Activated CD4-positive, alpha-beta memory T cell treated with anti-CD3 and anti-CD28 coated beads, Interleukin-2, amount 10 ng/mL, durations not matched to agents 7 days and 5 days (primary cell): Measurements from ENCODE around the gene OASL. TPM values are rescaled to one million over a fixed set of nuclear protein-coding genes. Genes with fewer than 3 reads are reported as not detected.
A peak's percentile ranks its signal among the peaks of the same experiment; 100 is the strongest.

Experiments used
- CTCF ChIA-PET: fragments of 350-600 bp; sonication (Branson Sonifier 250); formaldehyde crosslinking; loops from one replicate; lab custom pipeline; 2021; ENCODE audit warnings: antibody characterized with exemption, inconsistent platforms; lab: Charles Lee
- POLR2A ChIA-PET: fragments of 350-600 bp; sonication (Branson Sonifier 250); formaldehyde crosslinking; loops from one replicate; lab custom pipeline; 2021; ENCODE audit warnings: antibody characterized with exemption; lab: Charles Lee
- DNase-seq: peaks from one replicate; pipeline ENCODE4 v3.0.0-alpha.2; 2020
- H3K27ac Mint-ChIP-seq: one replicate; pipeline ENCODE4 v1.8.0; 2021; ENCODE audit warnings: mild to moderate bottlenecking, mixed read lengths
- H3K27me3 Mint-ChIP-seq: one replicate; pipeline ENCODE4 v1.8.0; 2021; ENCODE audit warnings: mixed read lengths
- H3K36me3 Mint-ChIP-seq: one replicate; pipeline ENCODE4 v1.8.0; 2021; ENCODE audit warnings: low read depth, mixed read lengths
- H3K4me1 Mint-ChIP-seq: one replicate; pipeline ENCODE4 v1.8.0; 2021; ENCODE audit warnings: mixed read lengths
- H3K4me3 Mint-ChIP-seq: one replicate; pipeline ENCODE4 v1.8.0; 2021; ENCODE audit warnings: mild to moderate bottlenecking, mixed read lengths
- H3K9me3 Mint-ChIP-seq: one replicate; pipeline ENCODE4 v1.8.0; 2021; ENCODE audit warnings: mixed read lengths
- total RNA-seq, 2 experiments: library from RNA; stranded (reverse); gene quantifications; one replicate each; pipeline ENCODE4 v1.2.3, GENCODE V29; 2021

The OASL gene
- total RNA-seq, 2 experiments from 2014 or later: 104 to 107 TPM

- H3K27ac Mint-ChIP-seq: no peak overlapping the region
Measured at GRCh38 chr12:121023799-121024198, 15.2 kb downstream of the OASL start.

GRCh38 chr12:121022713-121023112 lies 16.3 kb downstream of the OASL start:
- ChIA-PET POLR2A (no interaction called here), CTCF (no interaction called here)
- Mint-ChIP-seq H3K9me3 (no peaks in the 10 kb centered on the region), H3K27me3 (no peaks in the 10 kb centered on the region), H3K4me1 (peaks cover 3% of the 10 kb centered on the region), H3K27ac (no peak overlapping the region), H3K4me3 (no peak overlapping the region), H3K36me3 (peaks cover 71% of the 10 kb centered on the region)
- DNase-seq: no peak

More at GRCh38 chr12:121023799-121024198, 15.2 kb downstream of the OASL start:
- Mint-ChIP-seq H3K36me3 (peaks cover 78% of the 10 kb centered on the region), H3K4me1 (peaks cover 9% of the 10 kb centered on the region), H3K27me3 (no peaks in the 10 kb centered on the region), H3K4me3 (no peak overlapping the region), H3K9me3 (no peaks in the 10 kb centered on the region)
- ChIA-PET POLR2A (no interaction called here), CTCF (no interaction called here)
- no peak for DNase-seq

- Mint-ChIP-seq H3K36me3 (peaks cover 61% of the 10 kb centered on the region), H3K27ac (no peak overlapping the region), H3K9me3 (no peaks in the 10 kb centered on the region), H3K27me3 (no peaks in the 10 kb centered on the region), H3K4me1 (no peaks in the 10 kb centered on the region), H3K4me3 (no peak overlapping the region)
- DNase-seq: no peak
- CTCF ChIA-PET: interaction anchor here (0.7 kb wide), 1 partner anchor 38 kb away, joined by 3 read pairs; no protein-coding TSS in a partner anchor
- POLR2A ChIA-PET: no interaction called here
Measured at GRCh38 chr12:121021754-121022153, 17.3 kb downstream of the OASL start.

GRCh38 chr12:121018860-121019617 lies 20.0 kb downstream of the OASL start:
- no peak for DNase-seq
- no peaks in the 10 kb centered on the region for H3K9me3 Mint-ChIP-seq
- no peak overlapping the region for H3K27ac Mint-ChIP-seq
- H3K4me3 Mint-ChIP-seq: no peak overlapping the region
- ChIA-PET CTCF (interaction anchor here (0.7 to 1.0 kb wide), 2 partner anchors 8 to 11 kb away, joined by 5 to 8 read pairs; no protein-coding TSS in a partner anchor), POLR2A (interaction anchor here (1.1 to 1.4 kb wide), 2 partner anchors 15 to 41 kb away, joined by 3 to 10 read pairs; no protein-coding TSS in a partner anchor)
- H3K36me3 Mint-ChIP-seq: peaks cover 45% of the 10 kb centered on the region
- peaks cover 19% of the 10 kb centered on the region for H3K4me1 Mint-ChIP-seq
- H3K27me3 Mint-ChIP-seq: no peaks in the 10 kb centered on the region

GRCh38 chr12:121017966-121018491 lies 21.0 kb downstream of the OASL start:
- CTCF ChIA-PET: interaction anchor here (0.7 to 2.4 kb wide), 4 partner anchors 12 to 42 kb away, joined by 3 to 9 read pairs (median 7); no protein-coding TSS in a partner anchor
- H3K27ac Mint-ChIP-seq: no peak overlapping the region
- peaks cover 23% of the 10 kb centered on the region for H3K4me1 Mint-ChIP-seq
- no peaks in the 10 kb centered on the region for H3K27me3 Mint-ChIP-seq
- no peaks in the 10 kb centered on the region for H3K9me3 Mint-ChIP-seq
- peaks cover 37% of the 10 kb centered on the region for H3K36me3 Mint-ChIP-seq
- DNase-seq: no peak
- POLR2A ChIA-PET: interaction anchor here (1.0 to 2.2 kb wide), 2 partner anchors 11 to 16 kb away, joined by 3 to 25 read pairs; no protein-coding TSS in a partner anchor
- H3K4me3 Mint-ChIP-seq: no peak overlapping the region

GRCh38 chr12:121015825-121016766 lies 22.9 kb downstream of the OASL start, which contains the start of gene C12orf43:
C12orf43 (minus strand) TSS chr12:121016487; CDS start chr12:121016474, 13 bp downstream.
- POLR2A ChIA-PET: interaction anchor here (0.7 to 2.7 kb wide), 7 partner anchors 11 to 44 kb away, joined by 3 to 25 read pairs (median 3); partner anchors contain the start of gene OASL

GRCh38 chr12:121013715-121014114 lies 25.3 kb downstream of the OASL start:
- CTCF ChIA-PET: interaction anchor here (0.7 kb wide), 1 partner anchor 21 kb away, joined by 4 read pairs; no protein-coding TSS in a partner anchor
- H3K27ac Mint-ChIP-seq: no peak overlapping the region
- no peaks in the 10 kb centered on the region for H3K27me3 Mint-ChIP-seq
- POLR2A ChIA-PET: no interaction called here
- peaks cover 23% of the 10 kb centered on the region for H3K4me1 Mint-ChIP-seq
- no peaks in the 10 kb centered on the region for H3K9me3 Mint-ChIP-seq
- no peak for DNase-seq
- peaks cover 22% of the 10 kb centered on the region for H3K36me3 Mint-ChIP-seq
- no peak overlapping the region for H3K4me3 Mint-ChIP-seq

More at GRCh38 chr12:121015825-121016766, 22.9 kb downstream of the OASL start, which contains the start of gene C12orf43:
- Mint-ChIP-seq H3K4me3 (peak within 1 kb of the TSS; percentile 90), H3K4me1 (peaks cover 23% of the 10 kb centered on the region), H3K36me3 (peaks cover 33% of the 10 kb centered on the region), H3K27ac (peak within 1 kb of the TSS; percentile 71), H3K27me3 (no peaks in the 10 kb centered on the region), H3K9me3 (no peaks in the 10 kb centered on the region)
- DNase-seq: peak; percentile 94
- CTCF ChIA-PET: interaction anchor here (1.5 to 2.4 kb wide), 2 partner anchors 11 to 44 kb away, joined by 6 to 9 read pairs; no protein-coding TSS in a partner anchor

- POLR2A ChIA-PET: no interaction called here
- Mint-ChIP-seq H3K27me3 (no peaks in the 10 kb centered on the region), H3K36me3 (peaks cover 19% of the 10 kb centered on the region), H3K4me1 (peaks cover 23% of the 10 kb centered on the region), H3K9me3 (no peaks in the 10 kb centered on the region), H3K27ac (no peak overlapping the region), H3K4me3 (no peak overlapping the region)
- no peak for DNase-seq
- CTCF ChIA-PET: no interaction called here
Measured at GRCh38 chr12:121011820-121012219, 27.2 kb downstream of the OASL start.

GRCh38 chr12:121010860-121011259 lies 28.2 kb downstream of the OASL start:
- Mint-ChIP-seq H3K27ac (no peak overlapping the region), H3K9me3 (no peaks in the 10 kb centered on the region), H3K4me1 (peaks cover 18% of the 10 kb centered on the region), H3K4me3 (no peak overlapping the region), H3K27me3 (no peaks in the 10 kb centered on the region), H3K36me3 (peaks cover 19% of the 10 kb centered on the region)
- ChIA-PET CTCF (no interaction called here), POLR2A (no interaction called here)
- DNase-seq: no peak

- H3K9me3 Mint-ChIP-seq: no peaks in the 10 kb centered on the region
- H3K4me1 Mint-ChIP-seq: peaks cover 11% of the 10 kb centered on the region
- H3K27me3 Mint-ChIP-seq: no peaks in the 10 kb centered on the region
- no peak overlapping the region for H3K4me3 Mint-ChIP-seq
- no peak for DNase-seq
- ChIA-PET POLR2A (interaction anchor here (1.0 kb wide), 1 partner anchor 50 kb away, joined by 3 read pairs; no protein-coding TSS in a partner anchor), CTCF (interaction anchor here (0.8 kb wide), 1 partner anchor 361 kb away, joined by 3 read pairs; no protein-coding TSS in a partner anchor)
- peaks cover 26% of the 10 kb centered on the region for H3K36me3 Mint-ChIP-seq
- H3K27ac Mint-ChIP-seq: no peak overlapping the region
Measured at GRCh38 chr12:121009741-121010140, 29.3 kb downstream of the OASL start.

GRCh38 chr12:121008347-121009098 lies 30.5 kb downstream of the OASL start:
- ChIA-PET CTCF (no interaction called here), POLR2A (interaction anchor here (0.6 kb wide), 1 partner anchor 504 kb away, joined by 3 read pairs; no protein-coding TSS in a partner anchor)
- Mint-ChIP-seq H3K4me3 (no peak overlapping the region), H3K36me3 (peaks cover 34% of the 10 kb centered on the region), H3K27ac (no peak overlapping the region), H3K9me3 (no peaks in the 10 kb centered on the region), H3K27me3 (no peaks in the 10 kb centered on the region), H3K4me1 (peaks cover 6% of the 10 kb centered on the region)
- no peak for DNase-seq
